GM15510 (cell line): Measurements from ENCODE around the gene PTPRT.

Experiments
- POLR2A ChIP-seq: IDR thresholded peaks from 3 replicates; pipeline ENCODE4 v1.6.1; 2011; ENCODE audit warnings: borderline replicate concordance; ENCODE audit not compliant: insufficient read length; ENCODE audit errors: extremely low read depth

Gene PTPRT

GRCh38 chr20:42046371-42047085 is 1143.2 kb downstream of the PTPRT start:
- no peak for TF ChIP-seq POLR2A

GRCh38 chr20:42043921-42044320 is 1145.8 kb downstream of the PTPRT start:
- TF ChIP-seq POLR2A, result no peak

DNA sequence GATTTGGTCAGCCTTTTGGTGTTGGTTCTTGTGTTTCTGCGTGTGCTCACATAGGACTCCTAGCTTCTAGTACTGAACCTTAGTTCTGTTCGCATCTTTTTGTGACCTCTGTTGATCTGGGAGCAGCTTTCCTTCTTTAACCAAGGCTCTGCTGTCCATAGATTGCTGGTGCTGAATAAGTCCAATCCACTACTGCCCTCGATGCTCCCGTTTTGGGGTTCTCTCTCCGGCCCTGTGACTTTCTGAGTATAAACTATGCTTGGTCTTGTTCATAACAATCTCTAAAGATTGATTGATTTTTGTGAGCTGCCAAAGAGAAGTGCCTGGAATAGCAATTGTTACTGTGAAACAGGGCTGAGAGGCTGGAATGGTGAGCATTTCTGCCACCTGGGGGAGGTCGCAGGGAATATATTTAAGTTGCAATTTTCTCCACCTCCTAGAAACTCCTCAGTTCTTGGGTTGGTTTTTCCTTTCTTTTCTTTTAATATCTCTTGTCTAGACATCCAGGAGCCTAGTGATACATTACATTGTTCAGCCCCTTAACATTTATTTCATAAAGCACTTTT is 1148.6 kb downstream of the PTPRT start:
- TF ChIP-seq POLR2A, result no peak

DNA sequence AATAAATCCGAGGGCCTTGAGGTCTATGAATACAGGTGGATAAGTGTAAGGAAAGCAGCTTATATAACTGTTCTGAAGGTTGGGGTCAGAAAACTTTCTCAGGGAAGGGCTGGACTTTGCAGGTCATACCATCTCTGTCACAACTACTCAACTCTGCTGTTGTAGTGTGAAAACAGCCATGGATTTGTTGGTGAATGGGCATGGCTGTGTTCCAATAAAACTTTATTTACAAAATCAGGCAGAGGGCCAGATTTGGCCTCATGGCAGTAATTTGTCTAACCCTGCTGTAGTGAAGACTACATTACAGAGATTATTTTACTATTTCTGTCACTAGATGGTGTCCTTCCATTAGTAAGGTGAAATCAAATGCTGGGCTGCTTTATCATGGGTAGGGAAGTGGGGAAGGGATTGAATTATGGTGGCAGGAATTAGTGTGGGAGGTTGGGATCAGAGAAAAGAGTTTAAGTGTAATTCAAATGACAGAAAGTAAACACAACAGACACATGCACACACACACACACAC is 1161.9 kb downstream of the PTPRT start:
- TF ChIP-seq POLR2A, result no peak

DNA sequence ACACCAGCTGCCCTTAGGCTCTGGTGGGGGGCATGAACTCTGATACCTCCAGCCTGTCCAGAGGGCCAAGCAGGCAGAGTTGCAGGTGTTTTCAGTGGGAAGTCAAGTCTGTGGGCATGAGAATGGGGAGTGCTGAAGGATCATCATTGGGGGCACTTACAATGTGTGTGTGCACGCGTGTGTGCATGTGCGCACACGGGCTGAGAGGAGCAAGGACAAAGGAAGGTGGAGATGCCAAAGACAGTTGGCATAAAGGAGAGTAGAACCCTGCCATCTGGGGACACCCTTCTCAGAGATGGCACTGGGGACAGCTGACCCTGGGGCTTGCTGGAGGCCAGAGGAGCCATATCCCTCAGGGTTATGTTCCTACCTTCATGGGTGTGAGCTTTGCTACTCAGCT is 1163.1 kb downstream of the PTPRT start:
- no peak for TF ChIP-seq POLR2A

DNA sequence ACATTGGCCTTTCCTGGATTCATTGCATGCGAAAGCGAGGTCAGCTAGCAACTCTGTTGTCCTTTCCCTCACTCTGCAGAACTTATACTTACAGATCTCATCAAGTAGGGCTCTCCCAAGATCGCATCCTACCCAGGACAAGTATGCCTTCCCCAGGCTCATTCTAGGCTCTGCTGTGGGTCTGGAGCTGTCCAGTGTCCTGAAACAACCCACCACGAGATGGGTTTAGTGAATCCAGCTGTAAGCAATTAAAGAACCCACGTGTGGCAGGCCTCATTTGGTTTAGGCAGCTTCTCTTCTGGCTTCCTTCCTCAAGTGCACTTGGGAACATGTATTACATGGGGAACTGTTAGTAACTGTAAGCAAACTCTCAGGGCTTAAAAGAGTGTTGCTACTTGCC is 1165.1 kb downstream of the PTPRT start:
- TF ChIP-seq POLR2A, result no peak
